K562 (cell line): ENCODE data around the gene PDIA4. TPM values are rescaled to one million over a fixed set of nuclear protein-coding genes. Genes with fewer than 3 reads are reported as not detected.
A peak's percentile ranks its signal among the peaks of the same experiment; 100 is the strongest.

ENCODE experiments used
- BRD4 ChIP-seq: fragments of 200-600 bp; sonication (generic); IDR thresholded peaks from 2 replicates; pipeline ENCODE4 v1.6.1; 2017; ENCODE audit warnings: inconsistent platforms
- E2F5 ChIP-seq: sonication (generic); formaldehyde crosslinking; IDR thresholded peaks from 2 replicates; pipeline ENCODE4 v1.8.0; 2022; ENCODE audit warnings: mild to moderate bottlenecking, missing genetic modification reagents
- ELF4 ChIP-seq: fragments of 450-650 bp; formaldehyde crosslinking; IDR thresholded peaks from 2 replicates; pipeline ENCODE4 v1.4.0; 2022; ENCODE audit warnings: missing genetic modification characterization
- KAT8 ChIP-seq: fragments of 450-650 bp; IDR thresholded peaks from 2 replicates; pipeline ENCODE4 v1.6.1; 2016; ENCODE audit warnings: low read depth, mild to moderate bottlenecking
- KHSRP ChIP-seq: fragments of 450-650 bp; IDR thresholded peaks from 2 replicates; pipeline ENCODE4 v1.6.1; 2017
- SMARCE1 ChIP-seq: fragments of 450-650 bp; IDR thresholded peaks from 2 replicates; pipeline ENCODE4 v1.7.1; 2016; ENCODE audit warnings: mild to moderate bottlenecking
- TFE3 ChIP-seq: fragments of 450-650 bp; formaldehyde crosslinking; IDR thresholded peaks from 2 replicates; pipeline ENCODE4 v1.4.0; 2020; ENCODE audit warnings: mild to moderate bottlenecking, mixed read lengths
- ZBTB7A ChIP-seq: IDR thresholded peaks from 2 replicates; pipeline ENCODE4 v1.6.1; 2011; ENCODE audit warnings: low read depth, mild to moderate bottlenecking, low read length, moderate library complexity, borderline replicate concordance; ENCODE audit not compliant: control insufficient read depth
- ZMIZ1 ChIP-seq, 2 experiments: fragments of 150-350 bp in 1 of 2; IDR thresholded peaks; 2 replicates each; pipeline ENCODE4 v1.6.1; 2012 to 2016; ENCODE audit warnings: low read depth in 2 of 2, low read length in 2 of 2, mild to moderate bottlenecking in 1 of 2, moderate library complexity in 1 of 2
- ZNF12 ChIP-seq: sonication (generic); formaldehyde crosslinking; IDR thresholded peaks from 2 replicates; pipeline ENCODE4 v1.4.0; 2020; ENCODE audit warnings: mild to moderate bottlenecking, missing genetic modification reagents
- ZNF318 ChIP-seq, 2 experiments: fragments of 450-650 bp; IDR thresholded peaks; 2 replicates each; pipeline ENCODE4 v1.6.1; 2016; ENCODE audit warnings: mild to moderate bottlenecking in 2 of 2, borderline replicate concordance in 1 of 2, low read depth in 1 of 2, moderate library complexity in 1 of 2
- polyA plus RNA-seq, 8 experiments: library from polyadenylated mRNA; depleted of rRNA in 4 of 8; stranded (reverse) in 5 of 8; unstranded in 3 of 8; fragments of >200 nt; fragmentation: Nextera tagmentation in 2 of 8; fragmentation: Illumina TruSeq in 1 of 8; extraction: Ambion mirVana in 2 of 8; extraction: Trizol in 1 of 8; gene quantifications; 2 replicates each; pipeline versions ENCODE4 v1.2.1 to v1.2.3, GENCODE V29; 2011 to 2014; ENCODE audit warnings: inconsistent platforms in 1 of 8, missing spikeins in 1 of 8
- total RNA-seq, 7 experiments: library from RNA; depleted of rRNA in 6 of 7; stranded (reverse); fragments of >200 nt in 6 of 7; fragmentation: Illumina TruSeq in 2 of 7; extraction: Trizol in 2 of 7; gene quantifications; 2 replicates each; pipeline versions ENCODE4 v1.2.1 to v1.2.3, GENCODE V29; 2011 to 2021; ENCODE audit warnings: low replicate concordance in 1 of 7

Gene PDIA4
- total and polyA plus RNA-seq, 9 of the 15 experiments (the other 6 are each of a cell fraction or from before 2014, with no cell fraction given): 9.1 to 175 (median 146) TPM

GRCh38 chr7:149028346-149029109 lies at the start of gene PDIA4 (continued):
- peak in 1 of 2 experiments; percentile 19; a peak in 1 of 4 replicates for TF ChIP-seq ZMIZ1 (IDR thresholded peaks at IDR 0.05; ENCODE audit: low read depth in 2 of 2, low read length in 2 of 2)
- peak; percentile 60 for TF ChIP-seq ZBTB7A
- TF ChIP-seq TFE3 (CRISPR knock-in tag): no peak
- no peak for TF ChIP-seq KAT8
- TF ChIP-seq ZNF12 (CRISPR knock-in tag): no peak; the same call in 1 of the 2 replicates
- peak; percentile 38 for TF ChIP-seq BRD4
- no peak for TF ChIP-seq SMARCE1
- TF ChIP-seq ELF4 (CRISPR knock-in tag): 0 out of 2 replicates have a peak, but pooled peaks have one; percentile 43
- no peak for TF ChIP-seq KHSRP
- TF ChIP-seq E2F5 (CRISPR knock-in tag): peak; percentile 68
- TF ChIP-seq ZNF318 (IDR thresholded peaks at IDR 0.05; ENCODE audit: borderline replicate concordance in 1 of 2, low read depth in 1 of 2): no peak
